Activated naive CD4-positive, alpha-beta T cell treated with anti-CD3 and anti-CD28 coated beads, Interleukin-2, amount 50 U/mL, for 24 hours (primary cell): ENCODE data around the gene THSD4.
"Not testable (repeated sequence)": the region's sequence is repeated elsewhere in the genome, so short reads cannot be mapped to it uniquely, and the experiment has no call there.

ENCODE experiments used
- H3K27ac Mint-ChIP-seq: one replicate; pipeline ENCODE4 v1.8.0; 2021; ENCODE audit warnings: mild to moderate bottlenecking, mixed read lengths
- H3K27me3 Mint-ChIP-seq: one replicate; pipeline ENCODE4 v1.8.0; 2021; ENCODE audit warnings: mixed read lengths
- H3K36me3 Mint-ChIP-seq: one replicate; pipeline ENCODE4 v1.8.0; 2021; ENCODE audit warnings: mixed read lengths
- H3K4me1 Mint-ChIP-seq: one replicate; pipeline ENCODE4 v1.8.0; 2021; ENCODE audit warnings: mixed read lengths
- H3K4me3 Mint-ChIP-seq: one replicate; pipeline ENCODE4 v1.8.0; 2021; ENCODE audit warnings: mild to moderate bottlenecking, mixed read lengths
- H3K9me3 Mint-ChIP-seq: one replicate; pipeline ENCODE4 v1.8.0; 2021; ENCODE audit warnings: mixed read lengths

Gene THSD4

DNA sequence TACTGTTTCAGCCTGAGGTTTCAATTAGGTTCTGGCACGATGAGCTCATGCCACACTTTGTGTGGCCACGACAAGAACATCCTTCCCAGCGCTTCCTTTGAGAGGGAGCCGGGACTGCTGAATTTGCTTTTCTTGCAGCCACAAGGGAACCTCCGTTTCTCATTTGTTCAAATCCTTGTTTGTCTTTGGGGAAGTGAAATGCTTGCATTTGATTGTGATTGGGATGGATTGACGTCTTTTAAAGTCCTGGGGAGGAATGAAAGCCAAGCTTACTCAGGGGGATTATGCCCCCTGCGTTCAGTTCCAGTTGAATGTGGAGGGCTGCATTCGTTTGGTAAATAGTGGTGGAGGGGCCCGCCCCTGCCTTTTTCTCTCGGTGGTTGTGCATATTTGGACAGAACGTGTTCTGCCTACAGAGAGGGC lies 277.6 kb downstream of the THSD4 start:
- no peaks in the 10 kb centered on the region for H3K4me1 Mint-ChIP-seq

DNA sequence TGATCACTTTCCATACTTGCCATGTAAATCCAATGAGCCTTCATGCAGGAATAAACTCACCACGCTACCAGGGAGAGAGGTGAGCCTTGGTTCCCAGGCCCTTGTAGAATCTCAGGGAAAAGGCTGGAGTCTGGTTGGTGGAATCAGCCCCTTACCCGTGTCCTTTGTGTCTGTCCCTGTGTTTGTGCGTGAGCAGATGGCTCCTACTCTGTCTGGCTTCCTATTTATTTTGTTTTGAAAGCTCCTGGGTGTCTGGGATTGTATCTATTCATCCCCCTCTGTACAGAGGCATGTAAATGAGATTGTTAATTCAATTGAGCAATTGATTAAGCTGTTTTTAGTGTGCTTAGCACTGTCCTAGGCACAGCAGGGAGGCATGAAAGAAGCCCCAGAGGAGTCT lies 278.1 kb downstream of the THSD4 start:
- H3K36me3 Mint-ChIP-seq, result peaks cover 3% of the 10 kb centered on the region
- no peak overlapping the region for H3K27ac Mint-ChIP-seq
- peaks cover 10% of the 10 kb centered on the region for H3K27me3 Mint-ChIP-seq
- no peak overlapping the region for H3K4me3 Mint-ChIP-seq
- no peaks in the 10 kb centered on the region for H3K4me1 Mint-ChIP-seq
- no peaks in the 10 kb centered on the region for H3K9me3 Mint-ChIP-seq

More for the DNA sequence above, 277.6 kb downstream of the THSD4 start:
- H3K27me3 Mint-ChIP-seq, result peaks cover 11% of the 10 kb centered on the region
- no peaks in the 10 kb centered on the region for H3K9me3 Mint-ChIP-seq
- H3K27ac Mint-ChIP-seq, result no peak overlapping the region
- H3K36me3 Mint-ChIP-seq, result peaks cover 3% of the 10 kb centered on the region
- H3K4me3 Mint-ChIP-seq, result no peak overlapping the region

DNA sequence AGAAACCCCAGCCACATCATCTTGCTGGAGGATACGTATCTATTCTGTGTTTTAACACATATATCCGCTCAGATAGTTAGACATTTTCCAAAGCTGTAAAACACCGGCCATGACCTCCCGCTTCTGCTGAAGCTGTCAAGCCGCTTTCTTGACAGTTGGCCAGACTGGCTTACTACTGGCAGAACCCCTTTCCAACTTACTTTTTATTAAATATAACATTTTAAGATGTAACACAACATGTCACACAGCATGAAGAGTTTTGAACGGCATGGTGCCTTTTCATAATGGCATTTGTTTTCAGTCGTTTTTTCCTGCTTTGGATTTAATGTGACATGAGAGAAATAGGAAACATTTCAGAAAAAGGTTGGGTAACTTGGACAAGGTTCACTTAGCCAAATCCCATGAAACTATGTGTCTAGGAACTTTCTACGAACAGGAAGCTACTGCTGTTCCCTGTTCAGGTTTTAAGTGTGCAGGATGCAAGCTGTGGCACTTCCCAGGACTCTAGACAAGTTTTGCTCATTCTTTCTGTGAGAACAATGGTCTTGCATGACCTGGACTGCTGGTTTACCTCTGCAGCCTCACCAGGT lies 281.4 kb downstream of the THSD4 start:
- Mint-ChIP-seq H3K27me3 (peaks cover 3% of the 10 kb centered on the region), H3K36me3 (no peaks in the 10 kb centered on the region), H3K4me3 (no peak overlapping the region), H3K4me1 (no peaks in the 10 kb centered on the region), H3K9me3 (no peaks in the 10 kb centered on the region), H3K27ac (no peak overlapping the region)

DNA sequence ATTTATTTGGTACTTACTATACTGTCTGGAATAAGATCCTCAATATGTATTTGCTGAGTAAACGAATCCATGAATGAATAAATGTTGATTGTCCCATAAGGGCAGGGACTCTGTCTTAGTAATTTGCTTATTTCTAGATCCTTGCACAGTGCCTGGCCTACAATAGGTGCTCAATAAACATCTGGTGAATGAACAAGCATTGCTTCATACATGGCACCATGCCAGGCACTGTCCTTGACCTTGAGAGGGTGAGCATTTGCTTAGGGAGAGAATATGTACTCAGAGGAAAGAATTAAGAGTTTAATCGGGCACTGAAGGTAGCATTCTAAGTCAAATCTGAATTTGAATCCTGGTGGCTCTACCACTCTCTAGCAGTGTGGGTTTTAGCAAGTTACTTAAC lies 282.1 kb downstream of the THSD4 start:
- Mint-ChIP-seq H3K27ac (no peak overlapping the region), H3K27me3 (peaks cover 3% of the 10 kb centered on the region), H3K4me3 (no peak overlapping the region), H3K4me1 (no peaks in the 10 kb centered on the region), H3K9me3 (no peaks in the 10 kb centered on the region), H3K36me3 (no peaks in the 10 kb centered on the region)

DNA sequence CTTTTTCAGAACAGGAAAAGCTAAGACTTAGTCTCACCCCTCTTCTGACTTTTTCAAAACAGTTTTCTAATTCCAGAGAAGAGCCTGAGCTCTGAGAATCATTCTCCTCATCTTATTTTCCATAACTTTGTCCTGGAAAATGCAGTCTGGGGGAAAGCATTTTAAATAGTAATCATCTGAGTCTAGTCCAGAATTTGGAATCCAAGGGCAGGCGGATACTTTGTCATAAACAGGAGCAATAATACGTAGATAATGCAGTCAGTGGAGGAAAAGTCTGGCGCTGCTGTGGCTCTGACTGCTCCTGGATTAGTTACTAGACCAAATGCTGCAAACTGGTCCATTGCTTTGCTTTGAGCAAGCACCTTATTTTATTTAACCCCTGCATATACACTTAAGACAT lies 285.0 kb downstream of the THSD4 start:
- H3K4me1 Mint-ChIP-seq, result no peaks in the 10 kb centered on the region
- H3K27me3 Mint-ChIP-seq, result no peaks in the 10 kb centered on the region
- no peaks in the 10 kb centered on the region for H3K9me3 Mint-ChIP-seq
- no peak overlapping the region for H3K4me3 Mint-ChIP-seq
- H3K36me3 Mint-ChIP-seq, result no peaks in the 10 kb centered on the region
- H3K27ac Mint-ChIP-seq, result no peak overlapping the region

DNA sequence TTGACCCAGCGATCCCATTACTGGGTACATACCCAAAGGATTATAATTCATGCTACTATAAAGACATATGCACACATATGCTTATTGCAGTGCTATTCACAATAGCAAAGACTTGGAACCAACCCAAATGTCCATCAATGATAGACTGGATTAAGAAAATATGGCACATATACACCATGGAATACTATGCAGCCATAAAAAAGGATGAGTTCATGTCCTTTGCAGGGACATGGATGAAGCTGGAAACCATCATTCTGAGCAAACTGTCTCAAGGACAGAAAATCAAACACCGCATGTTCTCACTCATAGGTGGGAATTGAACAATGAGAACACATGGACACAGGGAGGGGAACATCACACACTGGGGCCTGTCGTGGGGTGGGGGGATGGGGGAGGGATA lies 286.5 kb downstream of the THSD4 start:
- not testable (repeated sequence) for H3K27me3 Mint-ChIP-seq, H3K4me1 Mint-ChIP-seq, H3K4me3 Mint-ChIP-seq, H3K9me3 Mint-ChIP-seq, H3K27ac Mint-ChIP-seq, H3K36me3 Mint-ChIP-seq

DNA sequence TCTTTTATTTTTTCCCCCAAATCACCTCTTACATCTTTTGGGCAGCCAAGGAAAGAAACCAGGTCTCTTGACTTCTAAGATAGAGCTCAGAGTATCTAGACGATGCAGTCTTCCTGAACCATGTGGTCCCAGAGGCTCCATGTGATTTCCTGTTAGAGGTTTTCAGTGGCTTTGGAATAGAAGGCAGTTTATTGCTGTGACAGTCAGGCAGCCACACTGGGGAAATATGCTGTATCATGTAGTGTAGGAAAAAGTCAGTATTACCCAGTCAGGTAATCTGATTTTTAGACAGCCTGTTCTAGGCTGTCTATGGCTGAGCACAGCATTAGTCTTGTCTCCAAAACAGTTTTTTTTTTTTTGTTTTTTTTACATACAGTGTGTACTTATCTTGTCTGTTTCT lies 294.3 kb downstream of the THSD4 start:
- Mint-ChIP-seq H3K27ac (no peak overlapping the region), H3K4me1 (no peaks in the 10 kb centered on the region), H3K4me3 (no peak overlapping the region), H3K36me3 (peaks cover 1% of the 10 kb centered on the region), H3K27me3 (no peaks in the 10 kb centered on the region), H3K9me3 (no peaks in the 10 kb centered on the region)

DNA sequence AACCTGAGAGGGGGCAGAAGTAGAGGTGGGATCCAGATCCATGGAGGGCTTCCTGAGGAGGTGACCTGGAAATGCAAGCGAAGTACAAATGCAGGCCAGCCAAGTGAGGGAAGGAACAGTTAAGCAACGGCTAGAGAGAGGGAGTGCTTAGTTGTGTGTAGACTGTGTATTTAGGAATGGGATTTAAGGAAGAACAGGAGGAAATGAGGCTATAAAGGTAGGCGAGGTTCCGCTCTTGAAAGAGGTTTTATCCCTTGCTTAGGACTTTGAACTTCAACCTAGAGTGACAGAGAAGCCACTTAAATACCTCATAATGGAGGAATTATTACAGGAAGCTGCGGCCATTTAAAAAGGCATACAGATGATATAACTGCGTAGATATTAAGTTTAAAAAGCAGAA lies 295.1 kb downstream of the THSD4 start:
- Mint-ChIP-seq H3K9me3 (no peaks in the 10 kb centered on the region), H3K27ac (no peak overlapping the region), H3K4me1 (no peaks in the 10 kb centered on the region), H3K4me3 (no peak overlapping the region), H3K36me3 (peaks cover 1% of the 10 kb centered on the region), H3K27me3 (no peaks in the 10 kb centered on the region)

DNA sequence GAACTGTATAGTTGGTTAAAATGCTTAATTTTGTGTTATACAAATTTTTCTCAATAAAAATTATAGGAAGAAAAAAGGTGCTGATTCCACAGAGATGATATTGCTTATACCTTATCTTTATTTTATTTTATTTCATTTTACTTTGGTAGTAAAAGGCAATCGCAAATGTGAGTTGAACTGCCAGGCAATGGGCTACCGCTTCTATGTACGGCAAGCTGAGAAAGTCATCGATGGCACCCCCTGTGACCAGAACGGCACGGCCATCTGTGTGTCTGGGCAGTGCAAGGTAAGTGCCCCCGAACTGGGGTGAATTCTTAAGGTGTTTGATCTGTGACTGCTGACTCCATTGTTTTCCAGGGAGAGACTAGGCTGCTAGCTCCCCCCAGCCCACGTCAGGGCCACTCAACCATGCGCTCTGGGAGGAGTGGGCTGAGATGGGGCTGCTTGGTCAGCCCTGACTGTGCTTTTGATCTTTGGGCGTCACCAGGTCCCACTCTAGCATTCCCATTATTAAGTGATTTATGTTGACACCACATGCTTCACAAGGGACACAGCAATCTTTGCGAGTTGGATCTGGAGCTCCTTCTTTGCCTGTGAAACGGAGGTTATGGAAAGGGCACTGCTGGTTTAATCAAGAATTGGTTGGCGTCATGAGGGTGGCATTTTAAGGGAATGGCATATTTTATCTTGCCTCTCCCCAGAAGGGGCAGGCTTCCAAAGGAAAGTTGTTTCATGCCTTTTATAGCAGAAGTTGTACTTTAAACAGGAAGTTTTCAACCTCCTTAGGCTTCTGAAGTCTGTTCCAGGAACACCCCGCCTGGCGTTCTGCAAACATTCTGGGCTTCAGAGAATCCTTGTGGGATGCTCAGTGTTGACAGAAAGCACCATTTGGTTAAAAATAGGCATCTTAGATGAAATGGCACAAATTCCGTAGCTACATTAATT lies 296.5 kb downstream of the THSD4 start:
- Mint-ChIP-seq H3K9me3 (no peaks in the 10 kb centered on the region), H3K36me3 (no peaks in the 10 kb centered on the region), H3K27me3 (no peaks in the 10 kb centered on the region), H3K27ac (no peak overlapping the region), H3K4me1 (no peaks in the 10 kb centered on the region), H3K4me3 (no peak overlapping the region)

DNA sequence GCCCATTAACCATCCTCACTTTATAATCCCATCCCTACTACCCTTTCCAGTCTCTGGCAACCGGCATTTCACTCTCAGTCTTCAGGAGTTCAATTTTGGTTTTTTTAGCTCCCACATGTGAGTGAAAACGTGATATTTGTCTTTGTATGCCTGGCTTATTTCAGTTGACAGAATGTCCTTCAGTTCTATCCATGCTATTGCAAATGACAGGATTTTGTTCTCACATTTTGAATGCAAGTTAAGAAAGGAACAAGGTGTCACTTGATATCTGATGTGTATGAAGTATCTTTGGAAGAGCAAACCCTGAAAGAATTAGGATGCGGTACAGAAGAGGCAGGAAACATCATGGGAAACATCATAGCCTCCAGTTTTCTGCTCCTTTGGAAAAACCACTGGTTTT lies 298.1 kb downstream of the THSD4 start:
- no peak overlapping the region for H3K4me3 Mint-ChIP-seq
- H3K27me3 Mint-ChIP-seq, result no peaks in the 10 kb centered on the region
- H3K4me1 Mint-ChIP-seq, result no peaks in the 10 kb centered on the region
- H3K36me3 Mint-ChIP-seq, result no peaks in the 10 kb centered on the region
- H3K27ac Mint-ChIP-seq, result no peak overlapping the region
- H3K9me3 Mint-ChIP-seq, result no peaks in the 10 kb centered on the region

DNA sequence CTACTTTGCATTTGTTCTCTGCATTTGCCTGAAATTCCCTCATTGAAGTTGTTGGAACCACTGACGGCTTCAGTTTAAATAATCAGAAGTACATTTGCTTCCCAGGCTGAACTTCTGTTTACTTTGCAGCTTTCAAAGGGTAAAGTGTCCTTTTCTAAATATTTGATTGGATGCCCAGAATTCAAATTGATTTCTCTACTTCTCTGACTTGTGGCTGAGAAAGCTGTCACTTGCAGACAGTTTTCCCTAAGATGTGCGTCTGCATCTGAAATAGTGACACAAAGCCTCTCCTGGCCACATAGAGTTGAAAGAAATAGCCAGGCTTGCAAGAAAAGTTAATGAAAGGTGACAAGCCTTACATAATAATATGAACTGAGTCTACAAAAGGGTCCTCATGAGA lies 299.6 kb downstream of the THSD4 start:
- peaks cover 1% of the 10 kb centered on the region for H3K27me3 Mint-ChIP-seq
- H3K27ac Mint-ChIP-seq, result no peak overlapping the region
- H3K9me3 Mint-ChIP-seq, result no peaks in the 10 kb centered on the region
- no peaks in the 10 kb centered on the region for H3K36me3 Mint-ChIP-seq
- no peaks in the 10 kb centered on the region for H3K4me1 Mint-ChIP-seq
- no peak overlapping the region for H3K4me3 Mint-ChIP-seq

DNA sequence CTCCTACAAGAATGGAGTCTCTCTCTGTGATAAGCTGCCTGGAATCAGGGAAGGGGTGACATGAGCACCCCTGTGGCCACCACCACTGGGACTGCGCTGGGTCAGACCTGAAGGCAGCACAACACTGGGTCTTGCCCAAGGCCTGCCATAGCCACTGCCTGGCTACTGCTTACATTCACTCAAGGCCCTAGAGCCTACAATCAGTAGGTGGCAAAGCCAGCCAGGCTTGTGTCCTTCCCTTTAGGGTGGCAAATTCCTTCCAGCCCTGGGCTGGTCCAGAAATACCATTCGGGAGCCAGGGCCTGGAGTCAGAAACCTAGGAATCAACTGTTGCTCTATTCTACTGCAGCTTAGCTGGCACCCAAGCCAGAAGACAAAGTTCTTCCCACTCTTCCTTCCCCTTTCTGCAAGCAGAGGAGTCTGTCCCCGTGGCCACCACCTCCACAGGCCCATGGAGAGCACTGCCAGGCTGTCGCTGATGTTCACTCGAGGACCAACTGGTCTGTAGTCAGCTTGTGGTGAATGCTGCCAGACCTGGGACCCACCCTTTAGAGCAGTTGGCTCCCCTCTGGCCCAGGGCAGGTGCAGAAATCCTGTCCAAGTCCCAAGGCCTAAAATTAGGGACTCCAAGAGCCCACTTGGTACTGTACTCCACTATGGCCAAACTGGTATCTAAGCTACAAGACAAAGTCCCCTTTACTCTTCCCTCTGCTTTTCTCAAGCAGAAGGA lies 307.4 kb downstream of the THSD4 start:
- H3K27ac Mint-ChIP-seq, result no peak overlapping the region

DNA sequence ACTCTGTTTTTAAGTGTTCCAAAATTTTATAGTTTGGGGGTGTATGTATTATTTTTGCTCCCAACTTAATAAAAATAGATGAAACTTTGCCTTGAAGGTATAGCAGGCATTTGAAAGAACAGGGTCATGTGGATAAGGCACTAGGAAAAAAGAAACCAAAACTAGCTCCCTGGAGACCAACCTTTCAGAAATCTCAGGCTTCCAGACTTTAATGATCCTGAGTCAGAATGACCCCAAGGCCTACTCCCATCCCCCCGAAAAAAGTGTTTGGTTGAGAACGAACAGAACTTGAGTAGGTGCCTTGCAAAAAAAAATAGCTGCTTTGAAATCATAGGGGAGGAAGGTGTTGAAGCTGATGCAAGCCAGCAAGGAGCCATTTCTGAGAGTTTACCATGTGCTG lies 309.5 kb downstream of the THSD4 start:
- peaks cover 12% of the 10 kb centered on the region for H3K27me3 Mint-ChIP-seq
- H3K9me3 Mint-ChIP-seq, result no peaks in the 10 kb centered on the region
- no peaks in the 10 kb centered on the region for H3K36me3 Mint-ChIP-seq
- H3K4me1 Mint-ChIP-seq, result peaks cover 4% of the 10 kb centered on the region
- no peak overlapping the region for H3K4me3 Mint-ChIP-seq
- H3K27ac Mint-ChIP-seq, result no peak overlapping the region

More for the DNA sequence above, 307.4 kb downstream of the THSD4 start:
- H3K4me3 Mint-ChIP-seq, result no peak overlapping the region
- H3K9me3 Mint-ChIP-seq, result no peaks in the 10 kb centered on the region
- H3K36me3 Mint-ChIP-seq, result no peaks in the 10 kb centered on the region
- H3K27me3 Mint-ChIP-seq, result peaks cover 10% of the 10 kb centered on the region
- no peaks in the 10 kb centered on the region for H3K4me1 Mint-ChIP-seq

DNA sequence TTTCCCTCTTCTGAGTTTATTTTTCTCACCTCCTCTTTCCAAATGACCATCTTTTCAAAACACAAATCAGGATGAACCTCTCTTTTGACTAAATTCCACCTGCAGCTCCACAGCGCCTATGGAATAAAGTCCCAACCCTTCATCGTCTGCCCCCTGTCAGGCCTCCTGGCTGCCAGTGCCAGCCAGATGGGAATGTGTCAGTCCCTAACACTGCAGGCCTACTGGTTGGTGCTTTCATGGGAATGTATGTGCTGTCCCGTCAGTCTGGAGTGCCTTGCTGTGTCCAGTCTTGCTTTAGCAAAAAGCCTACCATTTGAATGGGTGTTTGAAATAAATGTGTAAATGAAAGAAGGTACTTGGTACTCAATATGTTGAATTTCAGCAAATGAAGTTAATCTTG lies 310.1 kb downstream of the THSD4 start:
- no peak overlapping the region for H3K4me3 Mint-ChIP-seq
- no peaks in the 10 kb centered on the region for H3K36me3 Mint-ChIP-seq
- no peak overlapping the region for H3K27ac Mint-ChIP-seq
- no peaks in the 10 kb centered on the region for H3K9me3 Mint-ChIP-seq
- H3K27me3 Mint-ChIP-seq, result peaks cover 11% of the 10 kb centered on the region
- H3K4me1 Mint-ChIP-seq, result peaks cover 4% of the 10 kb centered on the region

DNA sequence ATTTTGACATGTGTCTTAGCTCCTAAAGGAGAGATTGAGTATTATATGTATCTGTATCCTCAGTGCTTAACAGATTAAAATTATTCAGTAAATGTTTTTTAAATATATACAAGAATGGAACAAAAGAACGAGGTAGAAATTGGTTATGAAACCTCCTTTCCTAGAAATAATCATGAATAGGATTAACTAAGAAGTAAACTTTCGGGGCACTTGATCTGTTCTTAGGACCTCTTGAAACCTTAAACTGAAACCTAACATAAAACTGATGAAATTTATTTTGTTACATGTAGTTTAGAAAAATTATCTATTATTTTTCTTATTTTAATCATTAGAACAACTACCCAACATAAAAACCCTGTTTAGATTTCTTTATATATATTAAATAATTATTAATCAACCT lies 311.5 kb downstream of the THSD4 start:
- Mint-ChIP-seq H3K36me3 (no peaks in the 10 kb centered on the region), H3K9me3 (no peaks in the 10 kb centered on the region), H3K4me1 (peaks cover 4% of the 10 kb centered on the region), H3K27me3 (peaks cover 5% of the 10 kb centered on the region), H3K27ac (no peak overlapping the region), H3K4me3 (no peak overlapping the region)

DNA sequence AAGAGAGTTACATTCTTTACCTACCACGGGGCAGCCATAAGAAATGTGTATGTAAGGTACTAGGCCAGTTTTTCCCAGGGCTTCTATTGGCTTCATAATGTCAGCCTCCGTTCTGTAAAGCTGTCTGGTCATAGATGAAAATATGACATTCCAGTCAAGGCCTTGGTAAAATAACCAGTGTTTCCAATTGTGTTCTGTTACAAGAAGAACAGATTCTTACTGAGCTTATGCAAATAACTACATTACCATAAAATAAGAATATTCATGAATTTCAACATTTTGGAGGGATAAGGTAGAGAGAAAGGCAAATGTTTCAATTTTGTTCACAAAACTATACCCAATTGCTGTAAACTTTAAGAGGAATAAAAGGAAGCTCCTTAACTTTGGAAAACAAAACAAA lies 315.5 kb downstream of the THSD4 start:
- no peak overlapping the region for H3K4me3 Mint-ChIP-seq
- no peaks in the 10 kb centered on the region for H3K36me3 Mint-ChIP-seq
- H3K27ac Mint-ChIP-seq, result no peak overlapping the region
- peaks cover 4% of the 10 kb centered on the region for H3K4me1 Mint-ChIP-seq
- H3K27me3 Mint-ChIP-seq, result peaks cover 3% of the 10 kb centered on the region
- H3K9me3 Mint-ChIP-seq, result no peaks in the 10 kb centered on the region
